Loucy (cell line): ENCODE results near the gene IL1F10.

Experiments
- CTCF ChIP-seq: fragments of 200-600 bp; sonication (generic); conservative IDR thresholded peaks from 2 replicates; pipeline ENCODE4 v1.5.1; 2014; ENCODE audit warnings: mild to moderate bottlenecking, antibody characterized with exemption, low read length
- EZH2phosphoT487 ChIP-seq: fragments of 200-600 bp; IDR thresholded peaks from 2 replicates; pipeline ENCODE4 v1.6.1; 2018; ENCODE audit warnings: antibody characterized with exemption, mild to moderate bottlenecking, moderate library complexity, borderline replicate concordance

DNA sequence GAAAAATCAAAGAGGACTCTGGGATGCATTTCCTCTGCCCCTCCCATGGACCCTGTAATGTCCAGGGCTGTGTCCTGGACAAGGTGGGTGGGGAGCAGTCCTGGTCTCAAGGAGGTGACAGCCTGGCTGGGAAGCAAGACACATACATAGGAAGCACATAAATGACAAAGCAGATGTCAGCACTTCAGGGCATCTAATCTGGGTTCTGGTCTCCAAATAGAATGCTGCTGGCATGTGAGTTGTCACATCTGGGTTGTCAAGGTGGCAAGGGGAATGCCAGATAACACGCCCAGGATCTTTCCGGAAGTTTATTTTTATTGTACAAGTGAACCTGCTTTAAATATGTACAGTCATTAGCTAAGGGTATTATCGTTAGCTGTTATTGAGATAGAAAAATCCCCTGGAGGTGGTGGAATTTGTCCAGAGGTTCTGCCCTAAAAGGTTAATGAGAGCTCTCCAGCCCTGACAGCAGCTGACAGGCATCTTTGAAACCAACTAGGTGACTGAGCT, 5.6 kb downstream of the IL1F10 start:
- TF ChIP-seq EZH2phosphoT487 (no peak), CTCF (no peak)
